Stimulated activated CD4-positive, alpha-beta T cell treated with anti-CD3 and anti-CD28 coated beads, Interleukin-12 subunit alpha, Interleukin-12 subunit beta, amount 100 ng/mL, for 48 hours (primary cell): ENCODE measurements around the gene XPR1.
"Not testable (repeated sequence)": the region's sequence is repeated elsewhere in the genome, so short reads cannot be mapped to it uniquely, and the experiment has no call there.

Experiments
- DNase-seq, 3 donors: peaks; one replicate each; pipeline ENCODE4 v3.0.0-alpha.2; 2020; ENCODE audit warnings: low read depth in 2 of 3, low spot score in 1 of 3

Gene XPR1

DNA sequence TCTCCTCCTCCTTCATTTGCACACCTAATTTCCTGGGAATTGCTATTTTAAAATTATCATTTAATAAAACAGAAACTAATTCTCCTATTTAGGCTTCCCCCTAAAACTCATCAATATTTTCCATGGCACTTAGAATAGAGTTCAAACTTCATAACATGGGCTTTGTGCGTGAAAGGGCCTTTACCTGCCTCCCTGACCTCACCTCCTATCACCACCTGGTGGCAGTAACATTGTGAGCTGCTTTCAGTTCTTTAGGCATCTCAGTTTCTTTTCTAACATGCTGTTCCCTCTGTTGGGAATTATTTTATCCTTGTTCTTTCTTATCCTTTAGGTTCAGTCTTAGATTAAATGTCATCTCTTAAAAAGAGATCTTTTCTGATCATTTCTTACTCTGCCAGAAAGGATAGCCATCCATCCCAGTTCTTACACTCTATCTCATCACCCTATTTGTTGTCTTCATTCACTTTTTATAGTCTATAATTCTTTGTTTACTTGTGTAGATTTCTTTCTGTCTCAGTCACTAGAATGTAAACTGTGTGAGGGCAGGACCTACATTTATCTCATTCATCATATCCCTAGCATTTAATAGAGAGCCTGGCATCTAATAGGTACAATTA is 147.1 kb downstream of the XPR1 start:
- DNase-seq: no peak

GRCh38 chr1:180779584-180779983 is 147.8 kb downstream of the XPR1 start:
- no peak for DNase-seq

GRCh38 chr1:180781718-180782117 is 149.9 kb downstream of the XPR1 start:
- no peak for DNase-seq

DNA sequence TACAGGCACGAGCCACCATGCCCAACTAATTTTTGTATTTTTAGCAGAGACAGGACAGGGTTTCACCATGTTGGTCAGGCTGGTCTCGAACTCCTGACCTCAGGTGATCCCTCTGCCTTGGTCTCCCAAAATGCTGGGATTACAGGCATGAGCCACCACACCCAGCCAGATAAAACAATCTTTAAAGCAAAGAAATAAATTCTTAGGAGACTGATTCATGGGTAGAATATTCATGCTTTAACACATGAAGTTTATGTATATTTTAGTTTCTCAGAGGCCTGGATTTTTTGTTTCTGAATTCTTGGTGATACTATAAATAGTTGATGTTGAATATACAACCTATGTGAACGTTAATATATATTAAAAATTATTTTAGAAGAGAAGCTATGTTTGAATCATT is 153.5 kb downstream of the XPR1 start:
- no peak for DNase-seq

DNA sequence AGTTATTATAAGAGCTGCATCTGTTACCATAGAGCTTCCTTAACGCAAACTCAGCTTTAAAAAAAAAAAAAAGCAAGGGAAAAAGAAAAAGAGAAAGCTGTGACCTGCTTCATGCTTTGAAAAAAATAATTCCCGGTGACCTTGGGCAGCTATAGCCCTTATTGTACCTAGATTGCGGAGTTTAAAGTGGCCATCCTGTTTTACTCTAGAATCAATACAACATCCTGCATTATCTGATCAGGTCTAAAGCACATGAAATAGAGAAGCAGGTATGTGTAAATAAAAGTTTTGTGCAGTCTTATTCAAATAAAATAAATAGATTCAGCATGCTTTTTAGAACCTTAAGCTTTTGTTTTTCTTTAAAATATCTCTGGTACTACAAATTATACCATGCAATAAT is 154.1 kb downstream of the XPR1 start:
- DNase-seq: no peak

GRCh38 chr1:180786624-180787023 is 154.8 kb downstream of the XPR1 start:
- no peak for DNase-seq

DNA sequence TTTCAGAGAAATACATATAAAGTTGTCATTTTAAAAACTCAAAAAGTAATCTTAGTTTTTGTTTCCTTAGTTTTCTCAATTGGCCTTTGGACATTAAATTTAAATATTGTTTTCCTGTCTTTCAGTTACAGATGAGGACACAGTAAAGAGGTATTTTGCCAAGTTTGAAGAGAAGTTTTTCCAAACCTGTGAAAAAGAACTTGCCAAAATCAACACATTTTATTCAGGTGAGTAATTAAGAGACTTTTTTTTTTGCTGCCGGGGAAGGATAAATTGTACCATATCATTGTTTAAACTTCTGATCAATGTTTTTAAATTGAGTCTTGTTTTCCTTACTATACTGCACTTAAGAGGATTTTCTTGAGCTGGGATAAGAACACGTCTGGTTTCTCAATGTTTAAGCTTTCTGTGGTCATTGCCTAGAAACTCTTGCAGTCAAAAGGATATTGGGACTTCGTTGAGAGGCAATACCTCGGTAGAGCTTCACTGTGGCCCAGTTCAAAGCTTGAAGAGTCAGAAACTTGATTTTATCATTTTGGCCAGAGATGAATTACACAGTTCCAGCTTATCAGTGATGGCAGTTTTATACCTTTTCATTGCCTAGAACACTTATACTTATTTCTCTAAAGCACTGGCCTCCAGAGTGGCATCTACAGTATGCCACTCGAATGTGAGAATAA is 155.9 kb downstream of the XPR1 start:
- DNase-seq: no peak

GRCh38 chr1:180789460-180789859 is 157.6 kb downstream of the XPR1 start:
- DNase-seq: no peak

GRCh38 chr1:180791152-180791551 is 159.3 kb downstream of the XPR1 start:
- not testable (repeated sequence) for DNase-seq

DNA sequence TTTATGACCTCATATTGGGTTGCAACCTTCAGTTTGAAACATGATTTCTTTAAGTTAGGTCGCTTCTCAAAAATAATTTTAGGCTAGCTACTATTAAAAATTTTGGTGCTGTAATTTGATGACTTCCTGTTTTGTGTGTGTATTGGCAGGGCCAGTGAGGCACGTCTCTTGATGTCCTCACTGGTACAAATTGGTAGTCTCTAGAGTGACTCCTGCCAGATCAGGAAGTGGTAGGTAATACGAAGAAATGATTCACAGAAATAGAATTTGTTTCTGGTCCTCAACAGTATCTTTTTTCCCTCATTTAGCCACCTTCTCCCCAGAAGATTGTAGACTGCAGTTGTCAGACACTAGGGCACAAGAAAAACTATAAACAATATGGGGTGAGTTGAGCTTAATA is 160.0 kb downstream of the XPR1 start:
- no peak for DNase-seq

GRCh38 chr1:180793451-180793850 is 161.6 kb downstream of the XPR1 start:
- no peak for DNase-seq

DNA sequence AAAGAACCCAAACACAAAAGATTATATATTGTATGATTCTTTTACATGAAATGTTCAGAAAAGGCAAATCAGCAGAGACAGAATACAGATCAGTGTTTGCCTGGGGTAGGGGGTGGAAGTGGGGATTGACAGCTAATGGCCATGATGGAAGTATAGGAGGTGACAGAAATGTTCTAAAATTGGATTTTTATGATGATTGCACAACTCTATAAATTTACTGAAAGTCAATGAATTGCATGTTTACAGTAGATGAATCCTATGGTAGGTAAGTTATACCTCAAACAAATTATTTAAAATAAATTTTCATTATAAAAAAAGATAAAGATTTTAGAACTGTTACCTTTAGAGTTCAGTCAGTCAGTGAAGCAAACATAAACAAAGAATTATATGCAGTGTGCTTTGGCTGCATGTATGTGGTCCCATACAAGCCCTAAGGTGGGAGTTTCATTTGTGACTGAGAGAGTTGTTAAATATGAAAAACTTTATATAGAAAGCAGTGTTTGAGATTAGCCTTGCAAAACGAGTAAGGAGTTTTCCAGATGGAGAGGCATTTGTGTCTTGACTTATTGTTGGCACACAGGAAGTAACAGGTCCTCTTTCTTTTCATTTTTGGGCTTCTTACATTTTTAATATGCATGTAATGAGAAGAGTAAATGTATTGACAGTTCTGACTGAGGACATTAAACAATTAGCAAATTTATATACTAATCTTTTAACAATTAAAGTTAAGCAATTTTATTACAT is 165.2 kb downstream of the XPR1 start:
- no peak for DNase-seq

DNA sequence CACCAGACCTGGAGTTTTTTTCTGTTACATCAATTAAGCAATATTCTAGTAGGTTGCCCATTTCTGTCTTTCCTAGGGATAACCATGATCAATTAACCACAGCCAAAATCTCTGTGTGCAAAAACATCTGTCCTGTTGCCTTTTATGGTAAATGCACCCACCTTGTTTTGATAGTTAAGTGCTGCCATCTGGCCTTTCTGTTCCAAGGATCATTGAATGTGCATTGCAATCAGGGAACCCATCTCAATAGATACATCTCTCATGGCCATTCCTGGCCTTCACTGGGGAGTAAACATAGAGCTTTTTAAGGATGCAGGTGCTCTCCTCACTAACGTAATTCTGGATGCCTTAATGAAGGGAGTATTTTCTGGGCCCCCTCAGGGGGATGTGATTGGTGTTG is 169.1 kb downstream of the XPR1 start:
- no peak for DNase-seq

DNA sequence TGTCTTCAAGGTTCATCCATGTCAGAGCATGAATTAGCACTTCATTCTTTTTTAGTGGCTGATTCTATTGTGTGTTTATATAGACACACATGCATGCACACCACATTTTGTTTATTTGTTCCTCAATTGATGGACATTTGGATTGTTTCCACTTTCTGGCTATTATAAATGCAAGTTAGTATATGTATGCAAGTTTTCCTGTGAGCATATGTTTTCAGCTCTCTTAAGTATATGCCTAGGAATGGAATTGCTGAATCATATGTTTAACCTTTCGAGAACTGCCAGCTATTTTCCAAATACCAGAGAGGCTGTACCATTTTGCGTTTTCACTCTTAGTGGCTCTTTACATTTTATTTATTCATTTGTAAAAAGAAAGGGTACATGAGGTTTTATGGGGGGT is 171.0 kb downstream of the XPR1 start:
- no peak for DNase-seq

DNA sequence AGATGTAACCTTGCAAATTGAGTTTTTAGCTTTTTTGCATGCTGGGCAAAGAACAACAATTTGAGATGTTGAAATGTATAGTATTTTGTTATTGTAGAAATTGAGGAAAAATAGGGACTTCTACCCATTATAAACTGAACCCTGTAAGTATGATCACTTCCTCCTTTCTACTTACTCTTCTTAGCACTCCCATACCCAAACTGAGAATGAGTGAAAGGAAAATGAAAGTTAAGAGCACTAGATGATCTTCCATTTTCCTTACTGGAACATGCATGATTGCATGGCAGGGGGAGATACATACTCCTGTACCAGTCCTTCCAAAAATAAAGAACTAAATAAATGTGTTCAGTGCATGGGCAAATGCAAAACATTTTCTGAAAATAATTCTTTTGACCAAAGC is 173.5 kb downstream of the XPR1 start:
- DNase-seq: no peak

DNA sequence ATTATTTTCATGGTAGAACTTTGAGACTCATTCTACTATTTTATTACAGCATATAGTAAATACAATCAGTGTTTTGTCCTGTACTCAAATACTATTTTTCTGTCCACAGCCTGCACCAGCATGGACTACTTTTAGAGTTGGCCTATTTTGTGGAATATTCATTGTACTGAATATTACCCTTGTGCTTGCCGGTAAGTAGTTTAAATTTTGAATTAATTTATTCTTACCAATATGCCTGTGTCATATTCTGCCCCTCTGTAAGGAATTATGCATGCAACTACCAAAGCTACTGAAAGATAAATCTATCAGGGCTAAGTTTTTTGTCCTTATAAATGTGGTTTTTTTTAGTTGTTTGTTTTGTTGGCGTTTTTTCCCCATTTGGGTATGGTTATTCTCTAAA is 179.5 kb downstream of the XPR1 start:
- no peak for DNase-seq

GRCh38 chr1:180811886-180812285 is 180.1 kb downstream of the XPR1 start:
- no peak for DNase-seq

- DNase-seq: no peak
Observed at GRCh38 chr1:180814258-180814657, 182.4 kb downstream of the XPR1 start.

DNA sequence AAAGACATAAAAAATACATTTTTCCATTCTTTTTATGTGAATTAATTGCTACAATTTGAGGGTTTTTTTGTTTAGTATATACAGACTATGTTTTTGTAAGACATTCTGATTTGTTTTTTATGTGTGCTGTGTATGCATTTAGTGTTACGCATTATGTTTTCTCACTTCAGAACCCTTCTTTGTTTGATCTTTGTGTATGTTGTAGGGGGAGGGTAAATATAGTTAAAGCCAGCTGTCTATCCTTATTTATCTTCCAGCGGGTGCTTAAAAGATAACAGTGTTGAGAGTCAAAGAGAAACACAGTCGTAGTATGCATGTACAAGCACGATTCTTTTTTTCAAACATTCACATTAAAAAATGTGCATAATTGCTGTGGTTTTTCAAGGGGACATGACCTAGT is 183.4 kb downstream of the XPR1 start:
- DNase-seq: no peak

GRCh38 chr1:180816132-180816531 is 184.3 kb downstream of the XPR1 start:
- no peak for DNase-seq

DNA sequence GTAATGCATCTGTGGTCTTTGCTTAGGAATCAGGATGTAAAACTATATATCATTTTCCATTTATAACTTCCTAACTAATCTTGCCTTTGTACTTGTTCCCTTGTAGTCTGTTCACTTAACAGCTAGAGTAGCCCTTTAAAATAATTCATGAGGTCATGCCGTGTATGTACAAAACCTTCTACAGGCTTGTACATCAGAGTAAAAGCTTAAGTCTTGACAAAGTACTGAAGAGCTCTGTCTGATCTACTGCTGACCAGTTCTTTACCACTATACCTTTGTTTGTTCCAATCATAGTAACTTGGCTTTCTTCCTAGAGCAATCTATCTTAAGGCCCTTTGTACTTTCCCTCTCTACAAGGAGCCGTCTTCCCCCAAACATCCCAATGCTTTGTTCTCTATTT is 190.1 kb downstream of the XPR1 start:
- no peak for DNase-seq

GRCh38 chr1:180831507-180831906 is 199.7 kb downstream of the XPR1 start:
- not testable (repeated sequence) for DNase-seq
